ENCODE measurements around the gene HEATR5A.
"Not testable (repeated sequence)": the region's sequence is repeated elsewhere in the genome, so short reads cannot be mapped to it uniquely, and the experiment has no call there.

The HEATR5A gene

DNA sequence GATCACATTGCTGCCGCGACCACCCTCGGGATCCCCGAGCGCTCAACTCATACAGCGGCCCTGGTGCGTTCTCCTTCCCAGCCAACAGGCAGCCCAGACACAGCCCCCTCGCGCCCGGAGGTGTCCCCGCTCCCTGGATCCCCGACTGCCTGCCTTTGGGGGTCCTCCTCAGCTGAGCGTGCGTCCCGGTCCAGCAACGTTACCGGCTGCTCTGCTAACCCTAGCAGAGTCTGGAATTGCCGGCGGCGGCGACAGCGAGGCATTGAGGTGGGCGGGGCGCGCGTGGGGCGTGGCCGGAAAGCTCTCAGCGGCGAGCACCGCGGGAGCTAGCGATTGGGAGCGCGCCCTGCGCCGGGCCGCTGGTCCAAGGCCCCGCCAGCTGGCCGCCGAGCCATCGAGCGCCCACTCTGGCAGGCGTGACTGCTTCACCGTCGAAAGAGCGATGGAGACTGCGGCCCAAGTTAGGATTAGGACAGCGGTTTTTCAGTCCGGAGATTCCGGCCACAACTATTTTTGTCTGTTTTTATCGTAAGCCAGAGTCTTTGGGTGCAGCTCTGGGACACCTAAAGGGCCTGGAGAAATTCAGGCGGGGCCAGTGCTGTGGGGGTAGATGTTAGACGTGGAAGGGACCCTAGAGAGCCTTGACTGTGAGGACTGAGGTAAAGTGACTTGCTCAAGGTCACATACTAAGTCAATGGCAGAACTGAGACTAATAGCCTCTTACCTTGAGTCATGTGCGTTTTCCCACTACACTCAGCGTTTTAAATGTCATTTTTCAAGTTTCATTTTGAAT, at the start of gene HEATR5A:
Gene HEATR5A, minus strand, starts transcription at position 232 of the 793 bp plus-strand sequence. CDS start 17,575 bp downstream, outside the sequence.
- DNase-seq, result peak; percentile 97

DNA sequence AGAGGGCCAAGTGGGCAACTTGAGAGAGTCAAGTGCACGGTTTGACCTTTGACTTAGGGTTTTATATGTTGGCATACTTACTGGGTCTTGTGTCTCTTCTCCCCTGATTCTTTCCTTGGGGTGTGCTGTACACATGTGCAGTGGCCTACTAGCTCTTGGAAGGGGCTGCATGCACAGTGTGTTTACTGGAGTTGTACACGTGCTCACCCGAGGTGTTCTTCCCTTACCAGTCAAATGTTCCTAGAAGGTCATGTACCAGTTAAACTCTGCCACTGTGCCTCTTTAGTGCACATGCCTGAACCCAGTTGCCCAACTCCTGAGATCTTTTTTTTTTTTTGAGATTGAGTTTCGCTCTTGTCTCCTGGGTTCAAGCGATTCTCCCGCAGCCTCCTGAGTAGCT, 46.2 kb upstream of the HEATR5A start:
- no peak for DNase-seq

DNA sequence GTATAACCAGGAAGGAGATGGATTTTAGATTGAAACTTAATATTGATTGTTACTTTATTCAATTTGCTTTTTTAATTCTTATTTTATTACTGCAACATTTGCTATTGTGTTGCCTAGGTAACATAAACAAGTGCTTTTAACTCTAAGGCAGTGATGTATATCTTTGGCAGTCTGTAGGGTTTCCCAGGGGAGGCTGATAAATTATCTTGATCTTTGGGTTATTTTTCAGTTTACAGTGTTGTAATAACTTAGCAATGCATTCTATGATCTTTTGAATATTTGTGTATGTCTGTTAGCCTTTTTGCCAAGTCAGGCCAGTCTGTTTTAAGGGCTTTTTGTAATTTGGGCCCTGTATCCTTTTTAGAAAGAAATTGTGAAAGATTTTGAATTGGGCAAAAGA, 44.8 kb upstream of the HEATR5A start:
- DNase-seq, result no peak

DNA sequence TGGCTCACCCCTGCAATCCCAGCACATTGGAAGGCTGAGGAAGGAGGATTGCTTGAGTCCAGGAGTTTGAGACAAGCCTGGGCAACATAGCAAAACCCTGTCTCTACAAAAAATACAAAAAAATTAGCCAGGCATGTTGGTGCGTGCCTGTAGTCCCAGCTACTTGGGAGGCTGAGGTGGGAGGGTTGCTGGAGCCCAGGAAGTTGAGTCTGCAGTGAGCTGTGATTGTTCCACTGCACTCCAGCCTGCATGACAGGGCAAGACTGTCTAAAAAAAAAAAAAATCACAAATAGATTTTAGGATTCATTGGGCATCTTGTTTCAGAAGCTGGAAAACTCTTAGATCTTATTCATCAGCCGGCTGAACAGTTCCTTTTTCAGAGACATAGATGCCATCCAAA, 42.1 kb upstream of the HEATR5A start:
- DNase-seq, result not testable (repeated sequence)

- DNase-seq, result no peak
Observed at GRCh38 chr14:31461545-31461944, 41.2 kb upstream of the HEATR5A start.

DNA sequence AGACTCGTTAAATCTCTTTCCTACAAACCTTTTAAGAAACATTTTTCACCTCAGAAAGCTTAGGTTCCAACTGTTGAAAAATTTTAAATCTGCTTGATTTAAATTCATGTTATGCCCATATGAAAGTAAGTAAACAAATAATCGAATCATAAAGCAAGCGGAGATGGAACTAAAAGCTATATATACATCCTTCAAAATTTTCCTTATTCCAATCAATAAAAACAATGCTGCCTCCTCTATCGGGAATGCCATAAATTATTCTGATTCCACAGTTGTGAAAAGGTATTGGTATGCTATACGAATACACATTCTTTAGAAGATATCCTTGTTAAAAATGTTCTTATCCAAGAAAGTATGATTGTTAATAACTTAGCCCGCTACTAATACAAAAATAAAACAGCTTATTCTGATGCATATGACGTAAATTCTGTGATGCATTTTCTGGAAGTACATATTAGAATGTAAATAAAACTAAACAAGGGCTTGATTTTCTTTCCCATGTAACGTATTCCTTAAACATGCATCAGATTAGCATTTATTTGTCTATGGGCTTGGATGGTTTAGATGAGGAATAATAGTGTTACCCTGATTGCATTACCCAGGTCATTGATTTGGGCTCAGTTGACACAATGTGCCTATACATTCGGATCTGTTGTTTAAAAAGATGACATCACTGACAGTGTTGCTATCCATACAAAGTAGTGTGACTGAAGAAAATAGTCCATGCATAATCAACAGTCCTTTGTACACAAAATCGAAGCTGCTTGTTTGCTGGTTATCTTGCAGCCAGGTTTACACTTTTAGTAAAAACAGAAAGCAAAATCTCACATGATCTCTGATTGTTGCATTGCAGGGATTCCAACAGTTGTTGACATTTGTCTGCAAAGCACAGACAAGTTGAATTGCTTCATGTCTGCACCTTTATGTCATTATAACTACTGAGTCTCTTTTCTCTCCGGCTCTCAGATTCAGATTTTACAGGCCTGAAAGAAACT, 37.6 kb upstream of the HEATR5A start:
- DNase-seq, result no peak

DNA sequence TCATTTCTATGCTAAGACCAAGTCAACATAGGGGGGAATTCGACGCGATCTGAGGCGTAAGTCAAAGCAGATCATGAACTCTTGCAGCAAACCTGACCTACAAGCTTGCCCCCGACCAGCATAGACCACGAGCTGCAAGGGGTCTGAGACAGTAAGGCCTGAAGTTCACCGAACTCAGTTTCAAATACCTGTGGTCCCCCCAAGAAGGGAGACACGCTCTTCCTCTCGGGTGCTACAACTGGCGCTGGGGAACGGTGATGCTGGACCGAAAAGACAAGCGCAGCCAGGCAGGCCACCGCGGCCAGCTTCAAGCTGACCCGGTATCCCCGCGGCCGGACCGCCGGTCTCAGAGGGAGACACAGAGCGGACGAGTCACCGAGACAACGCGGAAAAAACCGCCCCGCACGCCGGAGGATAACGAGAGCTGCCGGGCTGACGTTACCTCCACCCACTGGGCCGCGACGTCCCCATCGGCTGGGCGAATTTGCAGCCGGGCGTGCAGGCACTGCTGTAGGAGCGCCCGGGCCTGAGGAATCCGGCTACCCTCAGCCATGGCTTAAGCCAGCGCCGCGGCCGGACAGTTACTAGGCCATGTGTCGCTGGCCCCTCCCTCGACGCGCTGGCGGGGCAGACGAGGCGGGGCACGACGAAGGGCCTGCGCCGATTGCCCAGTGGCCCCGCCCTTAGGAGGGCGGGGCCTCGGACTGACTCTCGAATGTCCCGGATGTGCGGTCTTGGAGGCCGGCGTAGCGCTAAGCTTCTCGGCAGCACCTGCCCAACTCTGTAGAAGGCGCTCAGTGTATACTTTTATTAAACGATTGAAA, 36.7 kb upstream of the HEATR5A start, which contains the start of gene DTD2:
Gene DTD2, minus strand, starts transcription at position 666 of the 824 bp plus-strand sequence. Its CDS starts 113 bp downstream, at position 553.
- peak; percentile 97 for DNase-seq

DNA sequence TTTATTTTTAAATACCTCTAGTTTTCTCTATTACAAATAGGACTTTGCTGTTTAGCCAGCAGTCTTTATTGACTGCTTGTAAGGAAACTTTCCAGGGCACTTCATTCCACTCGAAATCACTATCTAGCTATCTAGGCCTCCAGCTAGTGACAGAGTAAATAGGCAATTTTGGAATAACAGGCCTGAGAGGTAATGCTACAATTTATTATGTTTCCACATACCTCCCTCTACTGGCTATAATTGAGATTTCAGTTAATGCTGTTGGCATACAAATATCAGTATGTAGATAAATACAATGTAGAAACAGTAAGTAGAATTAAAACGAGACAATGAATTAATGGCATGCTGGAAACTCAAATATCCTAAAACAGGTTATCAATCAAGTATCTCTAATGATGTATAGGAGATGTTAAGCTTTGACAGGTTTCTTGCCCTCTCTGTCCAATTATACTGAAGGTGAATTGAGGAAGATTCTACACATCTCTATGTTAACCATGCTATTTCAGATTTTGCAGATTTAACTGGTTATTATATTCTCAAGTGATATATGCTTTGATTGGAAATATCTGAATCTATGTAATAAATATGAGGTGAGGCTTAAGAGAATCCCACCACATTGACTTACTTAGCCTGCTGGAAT, 29.7 kb upstream of the HEATR5A start:
- DNase-seq, result no peak

DNA sequence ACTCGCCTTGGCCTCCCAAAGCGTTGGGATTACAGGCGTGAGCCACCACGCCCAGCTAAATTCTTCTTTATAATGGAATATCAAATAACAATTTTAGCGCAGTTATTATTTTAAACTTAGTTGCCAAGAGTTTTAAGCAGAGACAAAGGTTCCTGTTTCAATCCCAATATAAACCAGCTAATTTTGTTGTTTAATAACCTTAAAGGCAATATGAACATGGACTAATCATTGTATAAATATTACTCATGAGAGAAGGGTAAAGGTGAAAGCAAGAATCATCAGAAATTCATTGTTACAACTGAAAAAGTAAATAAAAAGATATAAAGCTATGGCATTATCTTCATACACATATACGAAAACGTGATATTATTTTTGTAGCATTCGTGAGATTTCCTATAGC, 28.8 kb upstream of the HEATR5A start:
- DNase-seq, result no peak

DNA sequence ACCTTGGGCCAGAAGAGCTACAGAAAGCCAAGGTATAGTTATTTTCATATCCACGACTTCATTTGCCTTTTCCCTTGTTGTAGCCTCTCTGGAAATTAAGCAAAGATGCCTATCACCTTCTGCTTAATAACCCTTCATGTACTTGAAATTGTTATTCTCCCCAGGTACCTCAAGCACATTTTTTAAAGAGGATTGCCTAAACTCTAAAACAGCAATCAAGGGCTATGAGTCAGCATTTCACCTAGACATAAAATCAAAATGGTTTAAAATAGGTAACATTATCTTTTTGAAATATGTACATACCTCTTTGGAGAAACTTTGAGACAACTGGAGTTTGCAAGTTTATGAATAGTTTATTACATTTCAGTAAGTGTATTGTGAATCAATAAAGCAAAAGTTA, 25.4 kb upstream of the HEATR5A start:
- DNase-seq, result no peak

- no peak for DNase-seq
Observed at GRCh38 chr14:31442284-31442683, 21.9 kb upstream of the HEATR5A start.

- DNase-seq, result no peak
Observed at GRCh38 chr14:31441273-31442111, 21.1 kb upstream of the HEATR5A start.

- DNase-seq, result no peak
Observed at GRCh38 chr14:31440280-31440679, 19.9 kb upstream of the HEATR5A start.

- DNase-seq, result no peak
Observed at GRCh38 chr14:31439561-31439960, 19.2 kb upstream of the HEATR5A start.

- DNase-seq, result not testable (repeated sequence)
Observed at GRCh38 chr14:31437045-31437691, 16.8 kb upstream of the HEATR5A start.

DNA sequence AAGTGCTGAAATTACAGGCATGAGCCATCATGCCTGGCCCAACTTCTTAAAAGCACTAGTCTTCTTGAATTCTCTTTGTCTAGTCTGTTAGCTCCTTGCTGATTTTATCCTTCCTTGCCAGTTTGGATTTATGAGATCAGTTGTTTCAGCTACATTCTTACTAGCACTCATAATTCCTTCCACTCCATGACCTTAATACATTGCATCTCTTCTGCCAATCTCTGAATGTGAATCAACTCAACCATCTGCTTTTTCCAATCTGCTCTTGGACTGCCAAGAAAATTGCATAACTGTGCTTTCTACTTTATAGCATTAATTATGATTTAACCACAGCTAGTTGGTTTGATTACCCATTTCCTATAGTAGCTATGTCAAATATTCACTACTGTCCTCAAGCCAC, 14.9 kb upstream of the HEATR5A start:
- no peak for DNase-seq

GRCh38 chr14:31430634-31431264, 10.4 kb upstream of the HEATR5A start:
- DNase-seq, result peak; percentile 35

GRCh38 chr14:31429791-31430190, 9.4 kb upstream of the HEATR5A start:
- no peak for DNase-seq

DNA sequence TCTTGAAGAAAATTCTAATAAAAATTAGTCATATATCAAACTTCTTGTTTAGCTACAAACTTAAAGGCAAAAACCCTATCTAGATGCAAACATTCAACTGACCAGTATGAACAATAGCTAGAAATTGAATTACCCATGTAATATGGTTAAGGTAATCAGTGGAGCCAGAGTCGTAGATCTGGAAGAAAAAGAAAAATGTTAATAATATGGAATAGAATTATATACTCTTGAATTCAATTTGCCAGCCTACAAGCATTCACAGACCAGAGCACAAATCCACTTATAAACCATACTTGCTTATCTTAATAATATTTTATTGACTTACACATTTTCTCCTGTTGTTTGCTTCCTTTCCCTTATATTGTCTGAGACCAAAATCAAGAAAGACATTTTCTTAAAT, 7.7 kb upstream of the HEATR5A start:
- DNase-seq, result no peak

DNA sequence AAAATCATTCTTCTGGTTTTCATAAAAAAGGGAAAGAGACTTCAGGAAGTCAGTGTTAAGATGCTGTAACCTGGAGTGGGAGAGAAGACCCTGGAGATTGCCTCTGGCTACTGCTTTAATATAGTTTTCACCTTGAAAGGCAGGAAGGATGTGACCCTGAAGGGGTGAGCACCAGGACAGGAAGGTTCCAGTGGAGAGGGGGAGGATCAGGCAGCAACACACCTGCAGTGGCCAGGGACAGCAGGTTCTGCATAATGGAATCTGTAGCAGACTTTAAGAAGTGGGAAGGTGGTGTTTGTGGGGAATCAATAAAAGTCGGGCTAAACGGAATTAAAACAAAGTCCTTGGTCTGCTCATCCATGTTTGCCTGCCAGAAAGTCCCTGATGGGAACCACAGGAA, 6.3 kb upstream of the HEATR5A start:
- no peak for DNase-seq

Data from femur (tissue), 1 donor.